HPDE6-E6E7 (cell line): ENCODE data around the gene GABARAP.
A peak's percentile ranks its signal among the peaks of the same experiment; 100 is the strongest.

Source experiments
- DNase-seq: peaks from one replicate; pipeline ENCODE4 v3.0.0; 2011; ENCODE audit warnings: missing footprints; ENCODE audit errors: extremely low spot score

Gene GABARAP

DNA sequence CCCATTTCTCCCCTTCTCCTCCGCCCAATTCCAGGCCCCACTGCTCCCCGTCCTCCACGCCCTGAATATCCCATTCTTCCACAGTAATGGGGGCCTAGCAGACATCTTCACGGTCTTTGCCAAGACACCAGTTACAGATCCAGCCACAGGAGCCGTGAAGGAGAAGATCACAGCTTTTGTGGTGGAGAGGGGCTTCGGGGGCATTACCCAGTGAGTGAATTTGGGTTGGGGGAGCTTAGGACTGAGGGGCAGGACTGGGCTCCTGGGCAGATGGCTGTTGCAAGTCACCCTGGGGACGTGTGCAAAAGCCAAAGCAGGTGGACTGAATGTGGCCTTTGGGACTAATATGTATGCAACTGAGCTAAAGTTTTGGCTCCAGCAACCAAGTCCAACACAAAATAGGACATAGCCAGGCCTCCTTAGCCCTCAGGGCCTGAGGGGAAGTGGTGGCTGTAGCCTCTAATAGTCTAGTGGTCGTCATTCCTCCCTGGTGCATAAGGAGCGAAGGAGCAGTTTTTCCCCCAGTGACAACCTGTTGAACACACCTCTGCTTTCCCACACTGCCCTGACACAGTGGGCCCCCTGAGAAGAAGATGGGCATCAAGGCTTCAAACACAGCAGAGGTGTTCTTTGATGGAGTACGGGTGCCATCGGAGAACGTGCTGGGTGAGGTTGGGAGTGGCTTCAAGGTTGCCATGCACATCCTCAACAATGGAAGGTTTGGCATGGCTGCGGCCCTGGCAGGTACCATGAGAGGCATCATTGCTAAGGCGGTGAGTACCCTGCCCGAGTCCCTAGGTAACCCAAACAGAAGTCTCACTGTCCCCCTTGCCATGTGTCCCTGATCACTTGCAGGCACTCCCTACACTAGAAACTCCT is 19.9 kb downstream of the GABARAP start:
- DNase-seq = no peak

DNA sequence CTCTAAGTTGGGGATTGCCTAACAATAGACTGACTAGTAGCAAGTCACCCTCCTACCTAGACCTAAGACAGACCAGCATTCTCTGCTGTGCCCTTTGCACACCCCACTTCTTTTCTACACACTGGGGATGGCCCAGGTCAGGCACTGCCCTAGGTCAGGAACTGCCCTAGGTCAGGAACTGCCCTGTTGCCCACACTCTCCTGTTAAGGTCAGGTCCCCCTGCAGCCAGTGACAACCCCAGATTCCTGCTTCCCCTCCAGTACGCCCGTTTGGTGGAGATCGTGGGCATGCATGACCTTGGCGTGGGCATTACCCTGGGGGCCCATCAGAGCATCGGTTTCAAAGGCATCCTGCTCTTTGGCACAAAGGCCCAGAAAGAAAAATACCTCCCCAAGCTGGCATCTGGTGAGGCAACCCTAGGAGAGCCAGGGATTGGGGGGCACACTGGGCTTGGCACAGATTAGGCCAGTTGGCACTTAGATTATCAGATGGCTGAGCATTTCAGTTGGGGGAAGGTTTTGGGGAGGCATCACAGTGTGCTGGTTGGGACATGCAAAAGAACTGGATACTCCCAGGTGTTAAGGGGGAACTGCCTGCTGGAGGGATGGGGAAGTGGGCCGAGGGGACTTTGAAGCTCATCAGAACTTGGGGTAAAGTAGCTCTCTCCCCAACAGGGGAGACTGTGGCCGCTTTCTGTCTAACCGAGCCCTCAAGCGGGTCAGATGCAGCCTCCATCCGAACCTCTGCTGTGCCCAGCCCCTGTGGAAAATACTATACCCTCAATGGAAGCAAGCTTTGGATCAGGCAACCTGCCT is 20.8 kb downstream of the GABARAP start:
- DNase-seq = no peak

GRCh38 chr17:7220593-7221277 is 21.5 kb downstream of the GABARAP start:
- no peak for DNase-seq

- peak; percentile 78 for DNase-seq
Measured at GRCh38 chr17:7219812-7220592, 22.2 kb downstream of the GABARAP start, which contains the start of the genes ACADVL and DLG4. ACADVL (plus strand) TSS chr17:7219938; CDS start chr17:7219985, 47 bp downstream. DLG4 (minus strand) TSS chr17:7219836.

GRCh38 chr17:7219229-7219811 is 22.9 kb downstream of the GABARAP start:
- no peak for DNase-seq

GRCh38 chr17:7218758-7219157 is 23.5 kb downstream of the GABARAP start:
- no peak for DNase-seq

GRCh38 chr17:7218166-7218565 is 24.1 kb downstream of the GABARAP start:
- DNase-seq = no peak

DNA sequence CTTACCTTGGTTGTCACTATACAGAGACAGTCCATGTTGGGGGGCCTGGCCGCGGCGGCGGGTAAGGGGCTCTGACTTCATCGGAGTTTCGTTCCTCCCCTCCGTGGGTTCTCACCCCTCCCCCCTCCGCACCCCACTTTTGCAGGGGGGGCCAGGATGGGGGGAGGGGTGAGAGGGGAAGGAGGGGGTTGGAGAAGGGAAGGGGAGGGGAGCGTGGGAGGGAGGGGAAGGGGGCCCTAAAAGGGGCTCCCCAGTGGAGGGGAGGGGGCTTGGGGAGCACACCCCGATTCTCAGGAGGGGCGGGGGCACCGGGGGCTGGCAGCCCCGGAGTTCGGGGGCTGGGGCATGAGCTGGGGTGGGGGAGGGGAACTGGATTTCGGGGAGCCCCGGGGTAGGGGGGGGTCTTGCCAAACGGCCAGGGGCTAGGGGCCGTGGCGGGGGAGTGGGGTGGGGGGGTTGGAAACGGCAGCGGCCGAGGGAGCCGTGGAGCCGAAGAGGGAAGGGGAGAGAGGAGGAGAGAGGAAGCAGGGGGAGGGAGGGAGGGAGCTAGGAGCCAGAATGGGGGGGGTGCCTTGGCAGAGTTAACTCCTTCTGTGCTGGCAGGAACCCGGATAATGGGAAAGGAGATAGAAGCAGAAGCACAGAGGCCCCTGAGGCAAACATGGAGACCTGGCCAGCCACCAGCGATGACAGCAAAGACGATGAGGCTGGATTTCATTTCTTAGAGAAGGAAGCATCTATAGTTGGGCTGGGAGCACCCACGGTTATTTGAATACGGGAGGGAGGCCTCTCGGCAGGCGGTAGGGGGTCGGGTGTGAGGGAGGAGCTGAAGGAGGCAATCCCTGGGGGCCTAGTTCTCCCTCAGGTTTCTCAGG is 24.9 kb downstream of the GABARAP start:
- DNase-seq = no peak

GRCh38 chr17:7216242-7217112 is 25.8 kb downstream of the GABARAP start:
- no peak for DNase-seq

DNA sequence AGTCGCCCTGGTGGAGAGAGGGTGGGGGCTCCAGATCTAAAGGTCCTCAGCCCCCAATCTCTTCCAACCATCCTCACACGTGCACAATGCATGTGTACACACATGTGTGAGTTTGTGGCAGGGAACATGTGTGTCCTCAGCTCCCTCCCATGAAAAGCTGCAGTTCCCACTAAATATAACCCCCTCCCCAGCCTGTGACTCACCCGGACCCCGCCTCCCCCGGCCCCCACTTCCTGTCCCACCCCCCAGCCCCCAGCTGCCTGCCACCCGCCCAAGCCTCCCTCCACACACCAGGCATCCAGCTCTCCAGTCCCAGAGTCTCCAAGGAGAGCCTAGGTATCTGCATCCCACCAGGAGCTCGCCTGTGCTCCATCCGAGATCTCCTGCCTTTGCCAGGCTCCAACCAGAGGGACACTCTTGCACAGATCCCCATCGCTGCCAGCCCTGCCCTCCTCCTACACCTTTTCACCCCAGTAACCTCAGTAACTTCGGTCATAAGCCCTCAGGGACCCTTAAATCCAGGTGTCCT is 26.5 kb downstream of the GABARAP start:
- DNase-seq = no peak

GRCh38 chr17:7215136-7215638 is 27.1 kb downstream of the GABARAP start:
- no peak for DNase-seq

DNA sequence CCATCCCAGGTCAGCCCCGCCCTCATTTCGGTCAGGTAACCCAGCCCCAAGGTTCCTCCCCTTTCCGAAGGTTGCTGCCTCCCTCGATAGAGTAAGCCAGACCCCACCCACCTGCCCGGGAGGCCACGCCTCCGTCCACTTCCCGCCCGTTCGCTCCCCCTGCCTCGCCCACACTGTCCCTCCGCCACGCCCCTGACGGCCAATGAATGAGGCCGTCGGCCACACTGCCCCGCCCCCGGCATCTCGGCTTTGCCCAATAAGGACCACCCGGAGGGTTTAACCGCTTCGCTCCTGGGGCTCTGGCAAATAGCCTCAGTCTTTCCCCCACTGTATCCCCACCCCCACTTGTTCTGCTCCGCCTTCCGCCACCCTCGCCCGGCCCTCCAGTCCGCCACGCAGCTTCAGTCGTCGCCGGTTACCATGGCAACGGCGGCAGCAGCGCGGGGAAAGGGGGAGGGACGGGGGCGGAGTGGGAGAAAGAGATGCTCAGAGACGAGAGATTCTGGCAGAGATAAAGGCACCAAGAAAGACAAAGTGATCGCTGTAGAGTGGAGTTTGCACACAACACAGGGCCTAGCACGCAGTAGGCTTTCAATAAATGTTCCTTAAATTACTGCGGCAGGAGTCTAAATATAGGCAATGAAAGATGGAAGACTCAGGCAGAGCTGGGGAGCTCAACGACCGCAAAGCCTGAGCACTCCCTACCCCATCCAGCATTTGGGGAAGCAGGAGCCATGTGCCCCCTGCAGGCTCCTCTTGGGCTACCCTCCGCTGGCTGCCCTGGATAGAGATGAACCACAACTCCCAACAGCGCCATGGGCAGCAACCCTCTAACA is 27.7 kb downstream of the GABARAP start:
- DNase-seq = peak; percentile 92

DNA sequence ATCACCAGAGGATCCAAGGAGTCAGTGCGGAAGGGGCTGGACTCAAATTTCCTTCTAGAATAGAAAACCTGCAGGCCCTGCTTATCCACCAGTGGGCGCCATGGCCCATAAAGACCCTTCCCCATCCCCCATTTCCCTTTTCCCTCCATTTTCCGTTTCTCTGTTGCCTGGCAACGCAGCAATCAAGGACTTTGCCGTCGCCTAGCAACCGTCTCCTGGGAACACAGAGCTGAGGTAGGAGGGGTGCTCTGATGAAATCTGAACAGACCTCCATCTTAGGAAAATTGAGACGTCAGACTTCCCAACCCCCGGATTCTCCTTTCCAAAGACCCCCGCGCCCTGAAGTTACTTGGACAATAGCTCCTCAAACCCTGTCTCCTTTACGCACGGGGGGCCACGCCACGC is 28.4 kb downstream of the GABARAP start:
- DNase-seq = no peak

- no peak for DNase-seq
Measured at GRCh38 chr17:7211491-7212273, 30.6 kb downstream of the GABARAP start.

GRCh38 chr17:7208754-7209460 is 33.3 kb downstream of the GABARAP start:
- DNase-seq = no peak

- no peak for DNase-seq
Measured at GRCh38 chr17:7208027-7208571, 34.1 kb downstream of the GABARAP start.
